Smooth muscle cell (in vitro differentiated cells): ENCODE data around the gene C12orf50. TPM values are rescaled to one million over a fixed set of nuclear protein-coding genes. Genes with fewer than 3 reads are reported as not detected.

ENCODE experiments used
- DNase-seq: peaks from one replicate; lab custom pipeline; 2025; ENCODE audit not compliant: unreplicated experiment; lab: John Stamatoyannopoulos, UW
- H2AFZ ChIP-seq: fragments of 200-600 bp; sonication (generic); 2 replicates; pipeline ENCODE4 v1.6.0; 2016; ENCODE audit warnings: antibody characterized with exemption, low read depth, mild to moderate bottlenecking
- H3F3A ChIP-seq: fragments of 200-600 bp; sonication (generic); 2 replicates; pipeline ENCODE4 v1.6.0; 2017; ENCODE audit warnings: antibody characterized with exemption, low read depth
- H3K27ac ChIP-seq: fragments of 200-600 bp; sonication (generic); 2 replicates; pipeline ENCODE4 v1.5.1; 2016; ENCODE audit warnings: low read depth, mild to moderate bottlenecking
- H3K27me3 ChIP-seq: fragments of 200-600 bp; sonication (generic); 2 replicates; pipeline ENCODE4 v1.6.1; 2016; ENCODE audit warnings: low read depth, mild to moderate bottlenecking
- H3K36me3 ChIP-seq: fragments of 200-600 bp; sonication (generic); 2 replicates; pipeline ENCODE4 v1.5.1; 2016; ENCODE audit warnings: low read depth
- H3K4me1 ChIP-seq: fragments of 200-600 bp; sonication (generic); 2 replicates; pipeline ENCODE4 v1.5.1; 2016; ENCODE audit warnings: low read depth
- H3K4me2 ChIP-seq: fragments of 200-600 bp; sonication (generic); 2 replicates; pipeline ENCODE4 v1.6.0; 2016; ENCODE audit warnings: mild to moderate bottlenecking
- H3K4me3 ChIP-seq: fragments of 200-600 bp; sonication (generic); 2 replicates; pipeline ENCODE4 v1.5.1; 2016; ENCODE audit warnings: mild to moderate bottlenecking
- H3K79me2 ChIP-seq: fragments of 200-600 bp; sonication (generic); 2 replicates; pipeline ENCODE4 v1.6.0; 2016; ENCODE audit warnings: low read depth, mild to moderate bottlenecking
- H3K9ac ChIP-seq: fragments of 200-600 bp; sonication (generic); 2 replicates; pipeline ENCODE4 v1.6.0; 2016; ENCODE audit warnings: low read depth
- H3K9me3 ChIP-seq: fragments of 200-600 bp; sonication (generic); replicated peaks from 2 replicates; pipeline ENCODE4 v1.5.1; 2016; ENCODE audit warnings: low read depth
- H4K20me1 ChIP-seq: fragments of 200-600 bp; sonication (generic); 2 replicates; pipeline ENCODE4 v1.6.0; 2016; ENCODE audit warnings: low read depth
- CTCF ChIP-seq: fragments of 200-600 bp; sonication (generic); IDR thresholded peaks from 2 replicates; pipeline ENCODE4 v1.5.1; 2017; ENCODE audit warnings: borderline replicate concordance, mild to moderate bottlenecking, antibody characterized with exemption; ENCODE audit not compliant: insufficient read depth, poor library complexity, severe bottlenecking
- WGBS: methylation state at CpG from one replicate; pipeline ENCODE4 v1.1.7; 2016; ENCODE audit warnings: low lambda C conversion rate; 5-methylcytosine and 5-hydroxymethylcytosine counted together
- polyA plus RNA-seq: library from polyadenylated mRNA; unstranded; fragments of >200 nt; fragmentation: Nextera tagmentation; extraction: Ambion mirVana; gene quantifications from 2 replicates; pipeline ENCODE4 v1.2.1, GENCODE V29; 2016
- total RNA-seq: library from RNA; depleted of rRNA; stranded (reverse); fragments of >200 nt; gene quantifications from 2 replicates; pipeline ENCODE4 v1.2.3, GENCODE V29; 2014

C12orf50 gene
- total and polyA plus RNA-seq, 2 experiments from 2014 or later = 0.31 TPM; not detected in 1

- no peak overlapping the region for H3K4me3 ChIP-seq
- 62% methylated on average over 2 of the region's 2 CpGs for whole genome bisulfite sequencing
- TF ChIP-seq CTCF = no peak
Observed at GRCh38 chr12:87952223-87952622, 77.0 kb downstream of the C12orf50 start.

GRCh38 chr12:87943762-87944161 is 85.4 kb downstream of the C12orf50 start:
- Histone ChIP-seq H3K4me2 (no peak overlapping the region), H3K9me3 (no peaks in the 10 kb centered on the region), H4K20me1 (no peaks in the 10 kb centered on the region), H3K27me3 (no peaks in the 10 kb centered on the region), H3F3A (no peaks in the 10 kb centered on the region), H3K9ac (no peak overlapping the region), H3K79me2 (no peaks in the 10 kb centered on the region), H2AFZ (no peak overlapping the region), H3K36me3 (no peaks in the 10 kb centered on the region), H3K27ac (no peak overlapping the region), H3K4me3 (no peak overlapping the region), H3K4me1 (no peaks in the 10 kb centered on the region)
- no peak for TF ChIP-seq CTCF
- no peak for DNase-seq
- 90% methylated on average over 3 of the region's 3 CpGs for WGBS

More at GRCh38 chr12:87952223-87952622, 77.0 kb downstream of the C12orf50 start:
- no peaks in the 10 kb centered on the region for H3F3A ChIP-seq
- H3K4me2 ChIP-seq = no peak overlapping the region
- no peaks in the 10 kb centered on the region for H4K20me1 ChIP-seq
- DNase-seq = no peak
- no peaks in the 10 kb centered on the region for H3K79me2 ChIP-seq
- no peaks in the 10 kb centered on the region for H3K36me3 ChIP-seq
- H3K9me3 ChIP-seq = no peaks in the 10 kb centered on the region
- no peaks in the 10 kb centered on the region for H3K4me1 ChIP-seq
- no peak overlapping the region for H3K27ac ChIP-seq
- H3K9ac ChIP-seq = no peak overlapping the region
- no peaks in the 10 kb centered on the region for H3K27me3 ChIP-seq
- no peak overlapping the region for H2AFZ ChIP-seq

GRCh38 chr12:87943023-87943422 is 86.2 kb downstream of the C12orf50 start:
- Histone ChIP-seq H3K4me3 (no peak overlapping the region), H3K27ac (no peak overlapping the region), H3K9me3 (no peaks in the 10 kb centered on the region), H3K27me3 (no peaks in the 10 kb centered on the region), H3K36me3 (no peaks in the 10 kb centered on the region), H4K20me1 (no peaks in the 10 kb centered on the region), H3K4me1 (no peaks in the 10 kb centered on the region), H3K4me2 (no peak overlapping the region), H3K79me2 (no peaks in the 10 kb centered on the region), H2AFZ (no peak overlapping the region), H3F3A (no peaks in the 10 kb centered on the region), H3K9ac (no peak overlapping the region)
- TF ChIP-seq CTCF = no peak
- WGBS = 65% methylated on average over 1 of the region's 1 CpG
- DNase-seq = no peak

GRCh38 chr12:87939182-87939581 is 90.0 kb downstream of the C12orf50 start:
- H3K4me3 ChIP-seq = no peak overlapping the region
- no peak overlapping the region for H3K4me2 ChIP-seq
- no peaks in the 10 kb centered on the region for H3K36me3 ChIP-seq
- no peak for TF ChIP-seq CTCF
- H2AFZ ChIP-seq = no peak overlapping the region
- no peaks in the 10 kb centered on the region for H3K4me1 ChIP-seq
- no peaks in the 10 kb centered on the region for H3K9me3 ChIP-seq
- no peak overlapping the region for H3K27ac ChIP-seq
- no peaks in the 10 kb centered on the region for H3F3A ChIP-seq
- H3K79me2 ChIP-seq = no peaks in the 10 kb centered on the region
- no peak for DNase-seq
- H3K27me3 ChIP-seq = no peaks in the 10 kb centered on the region
- no peak overlapping the region for H3K9ac ChIP-seq
- H4K20me1 ChIP-seq = no peaks in the 10 kb centered on the region
